Mammary epithelial cell (primary cell): ENCODE data around the gene AKAP12.

Source experiments
- EZH2 ChIP-seq: IDR thresholded peaks from 2 replicates; pipeline ENCODE4 v1.6.1; 2012; ENCODE audit warnings: low read length, inconsistent platforms, borderline replicate concordance
- TF ChIP-seq, protein P1 (sequence below), 2 donors: IDR thresholded peaks in 1 of 2; conservative IDR thresholded peaks in 1 of 2; 2 replicates each; pipeline ENCODE4 v1.5.1; 2011 to 2012; ENCODE audit warnings: inconsistent platforms in 2 of 2, low read length in 2 of 2, mild to moderate bottlenecking in 2 of 2, control low read depth in 1 of 2, low read depth in 1 of 2; ENCODE audit not compliant: insufficient read depth in 1 of 2; ENCODE audit errors: extremely low read depth in 1 of 2

DNA sequence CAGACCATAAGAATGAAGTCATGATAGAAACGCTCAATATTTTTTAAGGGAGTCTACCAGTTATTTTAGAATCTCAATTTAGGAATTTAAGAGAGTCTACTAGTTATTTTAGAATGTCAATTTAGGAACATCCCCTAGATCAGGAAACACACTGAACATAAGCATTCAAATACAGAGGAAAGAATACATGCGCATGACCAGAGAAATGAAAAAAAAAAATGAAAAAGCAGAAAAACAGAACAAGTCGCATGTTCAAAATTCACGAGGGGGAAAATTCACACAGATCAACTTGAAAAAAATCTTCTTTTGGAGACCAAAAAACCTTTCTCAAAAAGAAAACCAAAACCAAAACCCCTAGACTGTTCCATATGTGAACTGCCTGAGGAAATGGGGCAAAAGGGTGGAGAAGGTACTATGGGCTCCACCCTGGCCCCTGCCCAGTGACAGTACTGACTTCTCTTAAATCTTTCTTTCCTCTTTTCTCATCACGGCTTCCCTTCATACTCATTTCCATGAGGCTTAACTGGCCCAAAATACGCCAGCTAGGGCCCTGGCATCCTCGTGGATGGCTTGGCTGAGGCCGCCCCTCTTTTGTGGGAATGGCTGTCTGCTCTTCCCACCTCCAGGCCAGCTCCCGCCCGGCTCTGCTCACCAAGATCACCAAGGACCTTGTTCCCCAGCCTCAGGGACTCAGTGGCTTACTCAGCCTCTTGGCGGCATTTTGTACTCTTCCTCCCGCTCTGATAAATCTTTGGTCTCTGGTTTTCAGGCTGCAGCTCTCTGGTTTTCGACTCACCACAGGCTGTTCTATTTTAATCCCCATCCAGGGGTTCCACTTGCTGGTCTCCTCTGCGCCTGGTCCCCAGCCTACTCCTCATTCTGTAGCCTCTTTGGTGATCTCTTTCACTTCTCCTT lies 140.4 kb downstream of the AKAP12 start:
- TF ChIP-seq, protein P1, sequence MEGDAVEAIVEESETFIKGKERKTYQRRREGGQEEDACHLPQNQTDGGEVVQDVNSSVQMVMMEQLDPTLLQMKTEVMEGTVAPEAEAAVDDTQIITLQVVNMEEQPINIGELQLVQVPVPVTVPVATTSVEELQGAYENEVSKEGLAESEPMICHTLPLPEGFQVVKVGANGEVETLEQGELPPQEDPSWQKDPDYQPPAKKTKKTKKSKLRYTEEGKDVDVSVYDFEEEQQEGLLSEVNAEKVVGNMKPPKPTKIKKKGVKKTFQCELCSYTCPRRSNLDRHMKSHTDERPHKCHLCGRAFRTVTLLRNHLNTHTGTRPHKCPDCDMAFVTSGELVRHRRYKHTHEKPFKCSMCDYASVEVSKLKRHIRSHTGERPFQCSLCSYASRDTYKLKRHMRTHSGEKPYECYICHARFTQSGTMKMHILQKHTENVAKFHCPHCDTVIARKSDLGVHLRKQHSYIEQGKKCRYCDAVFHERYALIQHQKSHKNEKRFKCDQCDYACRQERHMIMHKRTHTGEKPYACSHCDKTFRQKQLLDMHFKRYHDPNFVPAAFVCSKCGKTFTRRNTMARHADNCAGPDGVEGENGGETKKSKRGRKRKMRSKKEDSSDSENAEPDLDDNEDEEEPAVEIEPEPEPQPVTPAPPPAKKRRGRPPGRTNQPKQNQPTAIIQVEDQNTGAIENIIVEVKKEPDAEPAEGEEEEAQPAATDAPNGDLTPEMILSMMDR (conservative IDR thresholded peaks at IDR 0.05 in 1 of 2, IDR thresholded peaks at IDR 0.05 in 1 of 2; ENCODE audit: extremely low read depth in 1 of 2, insufficient read depth in 1 of 2, low read depth in 1 of 2, low read length in 2 of 2), result no peak
- TF ChIP-seq EZH2, result no peak
